HepG2 (cell line): Measurements from ENCODE around the gene SGK1. TPM values are rescaled to one million over a fixed set of nuclear protein-coding genes. Genes with fewer than 3 reads are reported as not detected.

Experiments
- ATAC-seq: fragments of 200-7000 bp; cut with Tn5 transposase; 3 replicates; pipeline ENCODE4 v1.9.1; 2020; ENCODE audit warnings: mild to moderate bottlenecking, moderate library complexity
- BruUV-seq: library from RNA; stranded (reverse); fragments of 400-500 nt; replicated peaks from 2 replicates; lab custom pipeline; 2021; lab: Mats Ljungman, UMichigan
- CTCF ChIA-PET: fragments of 300-600 bp; formaldehyde crosslinking; extraction: SDS; loops from one replicate; lab custom pipeline; 2021; ENCODE audit warnings: low total read pairs, inconsistent platforms, low intra/inter-chr PET ratio; lab: Yijun Ruan, JAX
- POLR2A ChIA-PET: fragments of 350-600 bp; sonication (Branson Sonifier 250); formaldehyde crosslinking; loops from one replicate; lab custom pipeline; 2020; ENCODE audit warnings: antibody characterized with exemption, inconsistent platforms; lab: Yijun Ruan, JAX
- DNase-seq: peaks from one replicate; pipeline ENCODE4 v3.0.0-alpha.2; 2015; ENCODE audit warnings: low spot score
- FAIRE-seq: peaks from 3 replicates; lab custom pipeline; 2011; peaks lifted over from hg19 to GRCh38; lab: Jason Lieb, UNC
- H2AFZ ChIP-seq: one replicate; pipeline ENCODE4 v1.6.1; 2011; ENCODE audit warnings: low read length, inconsistent platforms
- H3K27ac ChIP-seq: fragments of 300-600 bp; 3 replicates; pipeline ENCODE4 v1.8.0; 2011; ENCODE audit warnings: mixed run types, mild to moderate bottlenecking, mixed read lengths, low read length, inconsistent platforms; ENCODE audit not compliant: insufficient read depth; ENCODE audit errors: extremely low read length
- H3K27me3 ChIP-seq, 2 experiments: fragments of 200-600 bp in 1 of 2; 2 replicates in 1 of 2; 3 replicates in 1 of 2; pipeline versions ENCODE4 v1.6.0 to v1.8.0; 2011; ENCODE audit warnings: low read length in 2 of 2, mild to moderate bottlenecking in 2 of 2, moderate library complexity in 2 of 2, inconsistent platforms in 1 of 2; ENCODE audit not compliant: insufficient read depth in 2 of 2, control insufficient read depth in 1 of 2
- H3K36me3 ChIP-seq, 2 experiments: fragments of 200-600 bp in 1 of 2; replicated peaks in 1 of 2; 2 replicates in 1 of 2; 3 replicates in 1 of 2; pipeline versions ENCODE4 v1.5.1 to v1.8.0; 2011; ENCODE audit warnings: low read length in 2 of 2, inconsistent platforms in 1 of 2; ENCODE audit not compliant: insufficient read depth in 2 of 2, control insufficient read depth in 1 of 2
- H3K4me1 ChIP-seq: 2 replicates; pipeline ENCODE4 v1.5.1; 2012; ENCODE audit warnings: low read length, inconsistent platforms; ENCODE audit not compliant: insufficient read depth
- H3K4me2 ChIP-seq: 2 replicates; pipeline ENCODE4 v1.6.0; 2011; ENCODE audit warnings: low read depth, low read length, inconsistent platforms
- H3K4me3 ChIP-seq, 3 experiments: fragments of 200-600 bp in 1 of 3; sonication (generic), shearing (Covaris generic) in 1 of 3; replicated peaks in 1 of 3; 2 replicates each; pipeline ENCODE4 v1.5.1; 2011 to 2016; ENCODE audit warnings: low read length in 3 of 3, inconsistent platforms in 2 of 3, low read depth in 2 of 3, mild to moderate bottlenecking in 2 of 3, control low read depth in 1 of 3, mixed read lengths in 1 of 3; ENCODE audit not compliant: insufficient read depth in 1 of 3
- H3K79me2 ChIP-seq: one replicate; pipeline ENCODE4 v1.6.1; 2011; ENCODE audit warnings: low read length, inconsistent platforms; ENCODE audit not compliant: insufficient read depth
- H3K9ac ChIP-seq: 2 replicates; pipeline ENCODE4 v1.6.0; 2011; ENCODE audit warnings: mild to moderate bottlenecking, low read depth, low read length, inconsistent platforms; ENCODE audit not compliant: insufficient read depth
- H3K9me3 ChIP-seq: 2 replicates; pipeline ENCODE4 v1.5.1; 2012; ENCODE audit warnings: mild to moderate bottlenecking, low read length
- H4K20me1 ChIP-seq: 2 replicates; pipeline ENCODE4 v1.6.0; 2011; ENCODE audit warnings: inconsistent platforms, mild to moderate bottlenecking, low read length, moderate library complexity; ENCODE audit not compliant: insufficient read depth
- AGO1 ChIP-seq: fragments of 200-400 bp; formaldehyde crosslinking; IDR thresholded peaks from 2 replicates; pipeline ENCODE4 v1.6.1; 2017; ENCODE audit warnings: mild to moderate bottlenecking, low read depth, low read length, moderate library complexity; ENCODE audit not compliant: poor library complexity, severe bottlenecking
- HMG20B ChIP-seq: conservative IDR thresholded peaks from 2 replicates; pipeline ENCODE4 v1.6.1; 2016; ENCODE audit warnings: missing genetic modification reagents, missing compliant biosample characterization
- KDM5B ChIP-seq: sonication (generic); formaldehyde crosslinking; IDR thresholded peaks from 2 replicates; pipeline ENCODE4 v1.4.0; 2020; ENCODE audit warnings: missing genetic modification reagents, mild to moderate bottlenecking, borderline replicate concordance
- KIAA2018 ChIP-seq: sonication (generic); formaldehyde crosslinking; IDR thresholded peaks from 2 replicates; pipeline ENCODE4 v1.5.0; 2020; ENCODE audit warnings: mild to moderate bottlenecking, missing genetic modification reagents, borderline replicate concordance
- LRRFIP1 ChIP-seq: sonication (generic); formaldehyde crosslinking; conservative IDR thresholded peaks from 2 replicates; pipeline ENCODE4 v1.4.0; 2020; ENCODE audit warnings: missing genetic modification reagents
- ZNF282 ChIP-seq: fragments of 450-650 bp; IDR thresholded peaks from 2 replicates; pipeline ENCODE4 v1.6.1; 2018; ENCODE audit not compliant: partially characterized antibody
- WGBS: methylation state at CpG from one replicate; pipeline ENCODE4 v1.1.6; 2017; ENCODE audit warnings: low lambda C conversion rate; 5-methylcytosine and 5-hydroxymethylcytosine counted together
- in situ Hi-C: cut with HindIII; loops from 2 replicates; pipeline ENCODE4 v1.10.0; 2017; ENCODE audit warnings: low pct_unique_long_range_greater_than_20kb; ENCODE audit not compliant: extremely low pct_ligation_motif_present
- intact Hi-C: fragments of 100-400 bp; cut with micrococcal nuclease; formaldehyde crosslinking; loops from one replicate; pipeline ENCODE4 v1.10.0; 2022; ENCODE audit not compliant: unreplicated experiment
- polyA plus RNA-seq, 8 experiments: library from polyadenylated mRNA; depleted of rRNA in 3 of 8; stranded (reverse) in 7 of 8; unstranded in 1 of 8; fragments of >200 nt; fragmentation: Illumina TruSeq in 4 of 8; extraction: Trizol in 4 of 8; gene quantifications; 2 replicates each; pipeline versions ENCODE4 v1.2.1 to v1.2.3, GENCODE V29; 2011 to 2016; ENCODE audit warnings: low read depth in 4 of 8, missing spikeins in 1 of 8, mixed read lengths in 1 of 8; ENCODE audit not compliant: insufficient read depth in 1 of 8
- total RNA-seq, 5 experiments: library from RNA; depleted of rRNA; stranded (reverse); fragments of >200 nt; fragmentation: Illumina TruSeq; extraction: Trizol; gene quantifications; 2 replicates each; pipeline ENCODE4 v1.2.3, GENCODE V29; 2016; ENCODE audit warnings: low read depth in 1 of 5

SGK1 gene
- total and polyA plus RNA-seq, 2 of the 13 experiments (the other 11 are each of a cell fraction or from before 2014, with no cell fraction given), result 56.1 to 56.2 TPM

GRCh38 chr6:134341999-134342567, 24.2 kb upstream of the SGK1 start:
- no peak for FAIRE-seq
- CTCF ChIA-PET, result no interaction called here
- 27% methylated on average over 7 of the region's 10 CpGs for WGBS
- POLR2A ChIA-PET, result no interaction called here
- Histone ChIP-seq H3K4me2 (no peak overlapping the region), H3K36me3 (no peaks in the 10 kb centered on the region)
- TF ChIP-seq ZNF282 (no peak), KDM5B (CRISPR knock-in tag) (no peak), AGO1 (no peak), KIAA2018 (CRISPR knock-in tag) (no peak), LRRFIP1 (no peak), HMG20B (no peak)
- TF ChIP-seq, all 625 proteins: peak for 0
- Histone ChIP-seq H3K9ac (no peak overlapping the region), H3K9me3 (no peaks in the 10 kb centered on the region), H3K79me2 (no peaks in the 10 kb centered on the region), H3K27me3 (peaks cover 0 to 7% of the 10 kb centered on the region in 2 experiments; a peak in 1 of 5 replicates), H3K27ac (no peak overlapping the region), H3K4me3 (no peak overlapping the region), H2AFZ (no peak overlapping the region), H4K20me1 (no peaks in the 10 kb centered on the region), H3K4me1 (peaks cover 7% of the 10 kb centered on the region; the same call in 1 of the 2 replicates)
- intact Hi-C loops (no loop called here), in situ Hi-C loops (no loop called here)
- no TSS peak for BruUV-seq
- ATAC-seq (no peak), DNase-seq (no peak)
